ENCODE results near the gene UBE2QL1. TPM values are rescaled to one million over a fixed set of nuclear protein-coding genes. Genes with fewer than 3 reads are reported as not detected.

UBE2QL1 gene
- total RNA-seq, 1 experiment from 2014 or later, result not detected

GRCh38 chr5:6449465-6450158 lies 953 bp downstream of the UBE2QL1 start:
- no peak overlapping the region for H3K9ac ChIP-seq (ENCODE audit: low read length)
- H3K9me3 ChIP-seq (ENCODE audit: control insufficient read depth in 1 of 2, insufficient read depth in 1 of 2, low read depth in 1 of 2, low read length in 2 of 2), result peaks cover 0 to 8% of the 10 kb centered on the region in 2 experiments; a peak in 1 of 4 replicates
- no peaks in the 10 kb centered on the region for H4K20me1 ChIP-seq (ENCODE audit: insufficient read depth)
- no peaks in the 10 kb centered on the region for H3K79me2 ChIP-seq (ENCODE audit: insufficient read depth, low read length)
- intact Hi-C loops (cut with micrococcal nuclease), result no loop called here
- no peak overlapping the region for H2AFZ ChIP-seq (ENCODE audit: low read depth, low read length, poor library complexity, severe bottlenecking)
- ATAC-seq, result no peak
- no peaks in the 10 kb centered on the region for H3K9me2 ChIP-seq (ENCODE audit: insufficient read depth)
- TF ChIP-seq POLR2A (IDR thresholded peaks at IDR 0.05; ENCODE audit: borderline replicate concordance, extremely low read depth, insufficient read depth, insufficient read length) (no peak), FOSL1 (IDR thresholded peaks at IDR 0.05; ENCODE audit: low read depth) (no peak), ELF1 (IDR thresholded peaks at IDR 0.05; ENCODE audit: borderline replicate concordance, low read depth) (no peak), MAX (IDR thresholded peaks at IDR 0.05) (no peak), ZNF274 (IDR thresholded peaks at IDR 0.05; ENCODE audit: low read depth, low read length) (no peak), TCF7L2 (IDR thresholded peaks at IDR 0.05; ENCODE audit: borderline replicate concordance, extremely low read depth, insufficient read depth, insufficient read length) (no peak), ZBTB33 (IDR thresholded peaks at IDR 0.05; ENCODE audit: extremely low read depth, insufficient replicate concordance, low read length) (no peak), SRF (IDR thresholded peaks at IDR 0.05; ENCODE audit: low read depth) (no peak), EZH2 (IDR thresholded peaks at IDR 0.05) (no peak), JUND (IDR thresholded peaks at IDR 0.05) (no peak), REST (IDR thresholded peaks at IDR 0.05; ENCODE audit: low read depth) (no peak), CTCF (IDR thresholded peaks at IDR 0.05 in 2 of 3, conservative IDR thresholded peaks at IDR 0.05 in 1 of 3; ENCODE audit: borderline replicate concordance in 1 of 3, insufficient read depth in 1 of 3, low read depth in 2 of 3, low read length in 2 of 3) (no peak), RAD21 (IDR thresholded peaks at IDR 0.05; ENCODE audit: low read depth) (no peak), CEBPB (IDR thresholded peaks at IDR 0.05; ENCODE audit: low read depth) (no peak), EZH2phosphoT487 (IDR thresholded peaks at IDR 0.05; ENCODE audit: borderline replicate concordance) (no peak), ATF3 (IDR thresholded peaks at IDR 0.05) (no peak), YY1 (IDR thresholded peaks at IDR 0.05; ENCODE audit: extremely low read depth, insufficient replicate concordance, low read depth, low read length) (no peak), SIN3A (IDR thresholded peaks at IDR 0.05; ENCODE audit: low read depth) (no peak), CBX3 (IDR thresholded peaks at IDR 0.05; ENCODE audit: low read depth) (no peak)
- H3K27me3 ChIP-seq (ENCODE audit: insufficient read depth, low read length), result peaks cover 38% of the 10 kb centered on the region
- no peak overlapping the region for H3K4me2 ChIP-seq (ENCODE audit: low read length)
- H3K36me3 ChIP-seq (ENCODE audit: control insufficient read depth in 1 of 2, insufficient read depth in 2 of 2, low read length in 2 of 2), result no peaks in the 10 kb centered on the region
- POLR2A ChIA-PET, result no interaction called here
- RAD21 ChIA-PET (ENCODE audit: low non-redundant PET in 1 of 2, low total read pairs in 2 of 2, uncharacterized antibody in 2 of 2, unreplicated experiment in 2 of 2), result no interaction called here
- no TSS peak for BruUV-seq (replicated peaks)
- H3K4me1 ChIP-seq (ENCODE audit: control insufficient read depth in 1 of 2, insufficient read depth in 2 of 2, low read length in 2 of 2), result no peaks in the 10 kb centered on the region
- CTCF ChIA-PET, result no interaction called here
- no peak overlapping the region for H3K4me3 ChIP-seq (replicated peaks in 1 of 2; ENCODE audit: low read depth in 1 of 2, low read length in 2 of 2)
- no peak for DNase-seq (ENCODE audit: low read depth, low spot score)
- no peak overlapping the region for H3K27ac ChIP-seq (ENCODE audit: low read depth, low read length)

Data from HCT116 (cell line).